T-helper 17 cell (primary cell): ENCODE results near the gene DHRS7B. TPM values are rescaled to one million over a fixed set of nuclear protein-coding genes. Genes with fewer than 3 reads are reported as not detected.

Experiments used
- ATAC-seq: fragments of 150-1000 bp; cut with Tn5 transposase; 2 replicates; pipeline ENCODE4 v1.10.0; 2021; ENCODE audit warnings: mild to moderate bottlenecking, moderate library complexity
- DNase-seq, 3 donors: peaks; one replicate each; pipeline versions ENCODE4 v3.0.0 to v3.0.0-alpha.2; 2020 to 2021
- H3K9me3 ChIP-seq: one replicate; pipeline ENCODE4 v1.7.0; 2013; ENCODE audit warnings: low read length, mild to moderate bottlenecking; ENCODE audit not compliant: control insufficient read depth, poor library complexity, severe bottlenecking
- H3K27ac Mint-ChIP-seq: one replicate; pipeline ENCODE4 v1.8.0; 2022; ENCODE audit warnings: mild to moderate bottlenecking, moderate library complexity, mixed read lengths
- H3K27me3 Mint-ChIP-seq: one replicate; pipeline ENCODE4 v1.8.0; 2022; ENCODE audit warnings: mixed read lengths
- H3K36me3 Mint-ChIP-seq: one replicate; pipeline ENCODE4 v1.8.0; 2022; ENCODE audit warnings: low read depth, mixed read lengths
- H3K4me1 Mint-ChIP-seq: one replicate; pipeline ENCODE4 v1.8.0; 2022; ENCODE audit warnings: mild to moderate bottlenecking, mixed read lengths
- H3K4me3 Mint-ChIP-seq: one replicate; pipeline ENCODE4 v1.8.0; 2022; ENCODE audit warnings: mild to moderate bottlenecking, moderate library complexity, mixed read lengths
- total RNA-seq, 4 donors: library from RNA in 2 of 4; stranded (reverse) in 2 of 4; gene quantifications; one replicate each; pipeline ENCODE4 v1.2.3 and lab custom pipeline; 2022 to 2026

DHRS7B gene
- total RNA-seq, 2 donors from 2014 or later = 6.7 to 7.0 TPM

GRCh38 chr17:21167303-21167702 is 40.5 kb downstream of the DHRS7B start:
- DNase-seq = no peak

GRCh38 chr17:21168555-21168865 is 41.7 kb downstream of the DHRS7B start:
- Mint-ChIP-seq H3K27ac (no peak overlapping the region), H3K4me3 (no peak overlapping the region), H3K4me1 (peaks cover 15% of the 10 kb centered on the region), H3K27me3 (no peaks in the 10 kb centered on the region), H3K36me3 (peaks cover 3% of the 10 kb centered on the region)
- no peak for ATAC-seq
- no peak for DNase-seq
- no peaks in the 10 kb centered on the region for H3K9me3 ChIP-seq

More at GRCh38 chr17:21167303-21167702, 40.5 kb downstream of the DHRS7B start:
- H3K27me3 Mint-ChIP-seq = no peaks in the 10 kb centered on the region
- ATAC-seq = no peak
- H3K4me1 Mint-ChIP-seq = peaks cover 15% of the 10 kb centered on the region
- H3K4me3 Mint-ChIP-seq = no peak overlapping the region
- peak overlapping the region; percentile 51 for H3K27ac Mint-ChIP-seq
- H3K36me3 Mint-ChIP-seq = no peaks in the 10 kb centered on the region
- H3K9me3 ChIP-seq = no peaks in the 10 kb centered on the region

- H3K27ac Mint-ChIP-seq = no peak overlapping the region
- DNase-seq = no peak
- peaks cover 15% of the 10 kb centered on the region for H3K4me1 Mint-ChIP-seq
- H3K9me3 ChIP-seq = no peaks in the 10 kb centered on the region
- H3K36me3 Mint-ChIP-seq = peaks cover 8% of the 10 kb centered on the region
- H3K4me3 Mint-ChIP-seq = no peak overlapping the region
- no peaks in the 10 kb centered on the region for H3K27me3 Mint-ChIP-seq
- ATAC-seq = no peak
Observed at GRCh38 chr17:21169496-21169895, 42.7 kb downstream of the DHRS7B start.

GRCh38 chr17:21170809-21171208 is 44.0 kb downstream of the DHRS7B start:
- DNase-seq (no peak), ATAC-seq (no peak)
- H3K36me3 Mint-ChIP-seq = peaks cover 8% of the 10 kb centered on the region
- peak overlapping the region; percentile 80 for H3K27ac Mint-ChIP-seq
- H3K9me3 ChIP-seq = no peaks in the 10 kb centered on the region
- peaks cover 15% of the 10 kb centered on the region for H3K4me1 Mint-ChIP-seq
- H3K4me3 Mint-ChIP-seq = no peak overlapping the region
- no peaks in the 10 kb centered on the region for H3K27me3 Mint-ChIP-seq

GRCh38 chr17:21171309-21171922 is 44.7 kb downstream of the DHRS7B start:
- Mint-ChIP-seq H3K36me3 (peaks cover 8% of the 10 kb centered on the region), H3K4me1 (peaks cover 15% of the 10 kb centered on the region), H3K27me3 (no peaks in the 10 kb centered on the region), H3K4me3 (no peak overlapping the region), H3K27ac (peak overlapping the region; percentile 80)
- no peaks in the 10 kb centered on the region for H3K9me3 ChIP-seq
- ATAC-seq (no peak), DNase-seq (no peak)

GRCh38 chr17:21171970-21172510 is 45.3 kb downstream of the DHRS7B start:
- Mint-ChIP-seq H3K4me3 (no peak overlapping the region), H3K36me3 (peaks cover 8% of the 10 kb centered on the region), H3K4me1 (peaks cover 15% of the 10 kb centered on the region), H3K27me3 (no peaks in the 10 kb centered on the region), H3K27ac (peak overlapping the region; percentile 80)
- H3K9me3 ChIP-seq = no peaks in the 10 kb centered on the region
- no peak for DNase-seq
- ATAC-seq = no peak

GRCh38 chr17:21172846-21173245 is 46.1 kb downstream of the DHRS7B start:
- Mint-ChIP-seq H3K4me1 (peaks cover 15% of the 10 kb centered on the region), H3K27ac (no peak overlapping the region), H3K27me3 (no peaks in the 10 kb centered on the region), H3K4me3 (no peak overlapping the region), H3K36me3 (peaks cover 8% of the 10 kb centered on the region)
- no peak for DNase-seq
- no peak for ATAC-seq
- no peaks in the 10 kb centered on the region for H3K9me3 ChIP-seq

GRCh38 chr17:21173543-21173942 is 46.8 kb downstream of the DHRS7B start:
- Mint-ChIP-seq H3K4me1 (peaks cover 18% of the 10 kb centered on the region), H3K4me3 (no peak overlapping the region), H3K36me3 (peaks cover 8% of the 10 kb centered on the region), H3K27me3 (no peaks in the 10 kb centered on the region), H3K27ac (no peak overlapping the region)
- H3K9me3 ChIP-seq = no peaks in the 10 kb centered on the region
- ATAC-seq (no peak), DNase-seq (no peak)

GRCh38 chr17:21174186-21174585 is 47.4 kb downstream of the DHRS7B start:
- Mint-ChIP-seq H3K4me1 (peaks cover 18% of the 10 kb centered on the region), H3K27me3 (no peaks in the 10 kb centered on the region), H3K27ac (no peak overlapping the region), H3K4me3 (peak overlapping the region; percentile 50), H3K36me3 (peaks cover 8% of the 10 kb centered on the region)
- no peak for DNase-seq
- ATAC-seq = no peak
- H3K9me3 ChIP-seq = no peaks in the 10 kb centered on the region

- ATAC-seq = no peak
- Mint-ChIP-seq H3K36me3 (peaks cover 8% of the 10 kb centered on the region), H3K4me1 (peaks cover 18% of the 10 kb centered on the region), H3K27ac (no peak overlapping the region), H3K4me3 (no peak overlapping the region), H3K27me3 (no peaks in the 10 kb centered on the region)
- no peaks in the 10 kb centered on the region for H3K9me3 ChIP-seq
- DNase-seq = no peak
Observed at GRCh38 chr17:21174713-21175112, 47.9 kb downstream of the DHRS7B start.

GRCh38 chr17:21176773-21177395 is 50.1 kb downstream of the DHRS7B start:
- Mint-ChIP-seq H3K27me3 (no peaks in the 10 kb centered on the region), H3K36me3 (peaks cover 8% of the 10 kb centered on the region), H3K4me1 (peaks cover 4% of the 10 kb centered on the region), H3K27ac (no peak overlapping the region), H3K4me3 (no peak overlapping the region)
- H3K9me3 ChIP-seq = no peaks in the 10 kb centered on the region
- DNase-seq (no peak), ATAC-seq (no peak)

- no peak overlapping the region for H3K27ac Mint-ChIP-seq
- no peaks in the 10 kb centered on the region for H3K27me3 Mint-ChIP-seq
- no peaks in the 10 kb centered on the region for H3K9me3 ChIP-seq
- ATAC-seq = no peak
- DNase-seq = no peak
- H3K36me3 Mint-ChIP-seq = peaks cover 8% of the 10 kb centered on the region
- H3K4me1 Mint-ChIP-seq = peaks cover 3% of the 10 kb centered on the region
- H3K4me3 Mint-ChIP-seq = no peak overlapping the region
Observed at GRCh38 chr17:21177401-21177800, 50.6 kb downstream of the DHRS7B start.

GRCh38 chr17:21177854-21178600 is 51.3 kb downstream of the DHRS7B start:
- Mint-ChIP-seq H3K4me3 (no peak overlapping the region), H3K27ac (no peak overlapping the region), H3K27me3 (no peaks in the 10 kb centered on the region), H3K4me1 (peaks cover 5% of the 10 kb centered on the region), H3K36me3 (peaks cover 8% of the 10 kb centered on the region)
- no peak for DNase-seq
- no peak for ATAC-seq
- no peaks in the 10 kb centered on the region for H3K9me3 ChIP-seq
